Stimulated activated CD8-positive, alpha-beta memory T cell treated with anti-CD3 and anti-CD28 coated beads, Interleukin-2, amount 100 ng/mL, for 48 hours (primary cell): ENCODE measurements around the gene CARF.

Experiments
- DNase-seq, 2 donors: peaks; one replicate each; pipeline ENCODE4 v3.0.0-alpha.2; 2020; ENCODE audit warnings: low read depth in 2 of 2

The CARF gene

DNA sequence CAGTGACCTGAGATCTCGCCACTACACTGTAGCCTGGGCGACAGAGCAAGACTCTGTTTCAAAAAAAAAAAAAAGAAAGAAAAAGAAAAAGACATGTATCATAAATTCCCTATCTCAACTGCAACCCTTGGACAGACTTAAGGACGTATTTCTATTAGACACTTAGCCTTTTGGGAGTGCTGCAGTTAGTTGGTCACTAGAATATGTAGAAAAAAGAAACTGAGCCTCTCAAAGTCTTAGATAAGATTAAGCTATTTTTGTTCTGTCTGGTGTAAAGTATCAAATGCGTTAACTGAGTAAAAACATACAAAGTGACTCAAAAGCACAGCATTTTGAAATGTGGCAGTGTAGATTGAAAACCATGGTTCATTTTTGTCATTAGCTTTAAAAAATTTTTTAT, 109.9 kb downstream of the CARF start:
- DNase-seq = no peak

DNA sequence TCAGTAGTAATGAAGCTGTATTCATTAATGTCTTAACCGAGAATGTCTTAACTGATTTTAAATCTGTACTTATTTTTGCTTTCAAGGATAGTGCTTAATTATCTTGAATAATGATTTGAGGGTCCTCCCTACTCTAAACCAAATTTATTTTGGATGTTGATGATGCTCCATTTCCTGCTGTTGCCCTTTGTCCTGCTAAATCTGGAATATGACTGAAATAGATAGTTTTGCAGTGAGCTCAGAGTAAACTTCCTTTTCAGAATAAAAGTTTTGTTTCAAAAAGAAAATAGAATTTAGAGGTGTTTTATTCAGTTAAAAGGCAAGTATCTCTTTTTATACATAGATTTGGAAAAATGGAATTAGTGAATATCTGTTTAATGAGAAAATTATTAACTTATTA, 110.7 kb downstream of the CARF start:
- DNase-seq = no peak

GRCh38 chr2:203025592-203025991, 113.5 kb downstream of the CARF start:
- DNase-seq = no peak

- DNase-seq = no peak
Observed at GRCh38 chr2:203030545-203030944, 118.5 kb downstream of the CARF start.

DNA sequence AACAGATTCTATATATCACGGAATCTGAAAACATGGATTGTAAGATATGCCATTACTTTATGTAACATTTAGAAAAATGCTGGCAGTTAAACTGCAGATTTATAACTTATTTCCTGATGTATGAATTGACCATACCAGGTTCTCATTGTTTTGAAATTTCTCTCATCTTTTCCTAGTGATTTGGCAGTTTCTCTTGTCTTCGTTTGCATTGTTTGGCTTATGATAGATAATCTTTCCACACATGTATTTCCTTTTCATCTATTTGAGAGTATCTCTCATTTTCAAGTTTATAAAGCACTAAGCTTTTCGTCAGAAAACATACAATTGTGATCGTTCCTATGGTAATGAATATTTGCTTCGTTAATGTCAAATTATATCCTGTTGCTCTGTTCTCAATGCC, 118.9 kb downstream of the CARF start:
- DNase-seq = no peak

DNA sequence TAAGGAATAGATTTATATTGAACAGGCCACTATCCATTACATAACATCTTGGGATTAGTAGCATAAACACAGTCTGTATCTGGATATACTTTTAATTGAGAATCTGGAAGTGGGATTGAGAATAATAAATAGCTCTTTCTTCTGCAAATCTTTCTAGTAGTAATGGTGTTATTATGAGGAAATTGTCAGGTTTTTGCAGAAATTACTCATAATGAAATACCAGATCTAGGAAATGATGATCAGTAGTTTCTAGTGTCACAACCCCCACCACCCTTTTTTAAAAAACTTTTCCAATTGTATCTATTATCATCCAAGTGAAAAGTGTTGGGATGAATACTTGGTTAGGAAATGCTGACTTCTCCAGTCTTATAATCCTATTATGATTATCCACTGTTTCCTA, 121.3 kb downstream of the CARF start:
- DNase-seq = no peak

GRCh38 chr2:203035879-203036470, 123.9 kb downstream of the CARF start:
- no peak for DNase-seq
